ENCODE results near the gene CD81.

Gene CD81

DNA sequence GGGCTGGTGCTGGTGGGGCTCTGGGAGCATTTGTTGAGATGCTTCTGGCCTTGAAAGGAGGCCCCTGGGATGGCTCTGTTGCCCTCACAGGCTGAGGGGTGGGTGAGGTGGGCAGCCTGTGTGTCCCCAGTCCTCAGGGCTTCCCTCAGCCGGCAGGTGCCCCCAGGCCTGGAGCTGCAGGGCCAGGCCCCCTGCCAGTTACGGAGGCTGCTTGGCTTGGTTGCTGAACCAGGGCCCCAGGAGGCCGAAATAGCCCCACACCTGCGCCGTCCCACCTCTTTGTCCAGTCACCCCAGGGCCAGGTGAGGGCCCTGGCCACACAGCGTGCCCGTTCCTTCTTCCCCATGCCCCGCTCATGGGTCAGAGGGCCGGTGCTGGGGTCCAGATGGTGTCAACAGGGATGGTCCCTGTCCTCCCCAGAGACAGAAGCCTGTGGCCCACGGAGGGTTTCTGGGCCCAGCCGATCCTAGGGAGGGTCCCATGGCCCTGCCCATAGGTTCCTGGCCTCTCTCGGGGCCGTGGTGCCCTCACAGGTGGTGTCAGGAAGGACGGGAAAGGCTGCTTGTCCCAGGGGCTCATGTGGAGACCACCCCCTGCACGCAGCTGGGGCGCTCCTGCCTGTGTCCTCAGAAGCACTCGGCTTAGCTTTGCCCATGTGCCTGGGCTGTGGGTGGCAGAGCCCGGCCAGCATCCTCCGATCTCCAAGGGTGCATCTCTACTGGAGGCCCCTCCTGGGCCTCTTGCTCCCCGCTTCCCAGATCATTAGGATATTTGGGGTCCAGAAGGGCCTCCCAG is 14.3 kb downstream of the CD81 start:
- no peak for DNase-seq

DNA sequence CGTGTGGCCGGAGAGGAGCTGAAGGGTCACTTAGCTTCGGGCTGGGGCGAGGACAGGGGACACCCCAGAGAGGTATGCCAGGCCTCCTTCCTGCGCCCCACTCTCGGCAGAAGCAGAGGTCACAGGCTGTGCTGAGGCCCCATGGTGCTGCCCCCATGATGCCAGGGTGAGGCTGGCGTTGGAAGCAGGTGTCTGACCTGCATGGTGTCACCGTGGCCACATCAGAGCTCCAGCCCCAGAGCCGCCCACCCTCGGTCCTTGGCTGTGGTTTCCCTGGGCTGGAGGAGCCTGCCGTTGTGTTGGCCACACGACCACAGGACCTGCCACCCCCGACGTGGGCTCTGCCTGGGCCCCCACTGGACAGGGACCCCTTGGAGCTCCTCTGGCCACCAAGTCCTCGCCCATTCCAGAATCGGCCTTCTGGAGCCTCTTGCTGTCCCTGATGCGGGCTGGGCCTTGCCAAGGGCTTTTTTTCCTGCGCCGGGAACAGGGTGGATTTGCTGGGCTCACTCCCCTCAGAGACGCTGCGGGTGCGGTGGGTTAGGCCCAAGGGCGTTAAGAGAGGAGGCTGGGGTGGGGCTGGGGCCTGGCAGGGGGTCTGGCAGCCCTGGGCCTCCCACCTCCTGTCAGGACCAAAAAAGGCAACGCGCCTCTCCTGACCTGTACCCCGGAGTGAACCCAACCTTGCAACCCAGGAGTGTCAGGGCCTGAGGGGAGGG is 15.3 kb downstream of the CD81 start:
- no peak for DNase-seq

DNA sequence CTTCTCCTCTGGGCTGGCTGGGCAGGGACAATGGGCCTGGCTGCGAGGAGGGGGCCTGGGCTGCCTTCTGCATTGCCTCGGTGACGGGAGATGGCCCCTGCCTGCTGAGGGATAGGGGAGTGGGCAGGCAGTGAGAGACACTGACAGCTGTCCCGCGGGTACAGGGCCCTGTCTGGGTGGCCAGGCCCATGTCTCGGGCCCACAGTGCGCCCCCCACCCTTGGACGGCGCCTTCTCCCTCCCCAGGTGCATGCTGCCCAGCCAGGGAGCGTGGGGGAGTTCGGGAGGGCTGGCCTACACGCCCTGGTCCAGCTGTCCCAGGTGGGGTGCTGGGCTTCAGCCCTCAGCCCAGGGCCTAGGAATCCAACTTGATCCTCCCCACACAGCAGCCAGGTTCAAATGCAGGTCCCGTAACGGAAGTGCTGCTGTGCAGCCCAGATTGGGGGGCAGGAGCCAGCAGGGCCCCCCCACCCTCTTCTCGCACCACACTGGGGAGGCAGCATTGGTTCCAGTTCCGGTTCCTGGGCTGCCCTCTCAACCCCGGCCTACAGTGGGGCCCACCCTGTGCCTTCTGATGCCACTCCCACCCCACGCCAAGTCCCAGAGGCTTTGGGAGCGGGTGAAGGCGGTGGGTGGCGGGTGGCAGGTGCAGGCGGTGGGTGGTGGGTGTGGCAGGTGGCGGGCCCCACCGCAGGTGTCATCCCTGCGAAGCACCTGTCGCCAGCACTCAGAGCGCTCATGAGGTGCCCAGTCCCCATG is 16.2 kb downstream of the CD81 start:
- peak in 1 of 2 donors; percentile 32 for DNase-seq

DNA sequence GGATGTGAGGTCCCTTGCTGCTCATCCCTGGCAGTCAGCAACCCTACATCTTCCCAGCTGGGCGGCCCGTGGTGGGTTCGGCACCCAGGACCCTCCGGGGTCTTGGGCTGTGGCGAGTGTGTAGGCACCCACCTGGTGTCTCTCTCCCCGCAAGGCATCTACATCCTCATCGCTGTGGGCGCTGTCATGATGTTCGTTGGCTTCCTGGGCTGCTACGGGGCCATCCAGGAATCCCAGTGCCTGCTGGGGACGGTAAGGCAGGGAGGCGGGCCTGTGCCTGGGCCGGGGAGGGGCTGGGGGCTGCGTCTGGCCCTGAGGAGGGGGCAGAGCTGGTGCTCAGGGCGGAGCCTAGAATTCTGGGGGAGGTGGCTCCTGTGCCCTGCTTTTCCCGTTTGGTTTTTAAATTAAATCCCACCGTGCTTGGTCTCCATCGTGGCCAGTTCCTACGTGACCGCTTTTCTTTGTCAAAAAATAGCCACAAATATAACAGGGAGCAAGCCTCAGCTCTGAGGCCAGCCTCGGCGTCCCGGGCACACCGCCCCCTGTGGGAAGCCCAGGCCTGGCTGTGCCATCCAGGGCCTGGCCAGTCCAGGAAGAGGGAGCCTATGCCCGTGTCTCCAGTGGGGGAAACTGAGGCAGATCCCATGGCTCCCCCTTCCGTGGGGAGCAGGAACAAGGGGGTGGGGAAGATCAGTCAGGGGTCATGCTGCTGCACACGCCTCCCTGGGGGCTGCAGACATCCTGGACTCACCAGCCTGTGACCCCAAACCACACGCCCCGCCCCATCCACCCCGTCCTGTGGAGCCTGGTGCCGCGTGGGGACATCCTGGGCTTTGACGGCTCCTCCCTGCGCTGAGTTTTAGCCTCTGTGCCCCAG is 17.1 kb downstream of the CD81 start:
- peak in 1 of 2 donors; percentile 50 for DNase-seq

DNA sequence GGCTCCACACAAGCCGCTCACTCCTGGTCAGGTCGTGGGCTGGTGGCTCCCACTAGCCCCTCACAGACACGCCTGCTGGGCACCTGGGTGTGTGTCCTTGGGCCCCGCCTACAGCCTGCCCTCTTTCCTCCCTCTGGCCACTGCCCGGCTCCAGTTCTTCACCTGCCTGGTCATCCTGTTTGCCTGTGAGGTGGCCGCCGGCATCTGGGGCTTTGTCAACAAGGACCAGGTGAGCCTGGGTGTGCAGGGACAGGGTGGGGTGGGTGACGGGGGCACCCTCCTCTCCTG is 17.7 kb downstream of the CD81 start:
- DNase-seq: no peak

DNA sequence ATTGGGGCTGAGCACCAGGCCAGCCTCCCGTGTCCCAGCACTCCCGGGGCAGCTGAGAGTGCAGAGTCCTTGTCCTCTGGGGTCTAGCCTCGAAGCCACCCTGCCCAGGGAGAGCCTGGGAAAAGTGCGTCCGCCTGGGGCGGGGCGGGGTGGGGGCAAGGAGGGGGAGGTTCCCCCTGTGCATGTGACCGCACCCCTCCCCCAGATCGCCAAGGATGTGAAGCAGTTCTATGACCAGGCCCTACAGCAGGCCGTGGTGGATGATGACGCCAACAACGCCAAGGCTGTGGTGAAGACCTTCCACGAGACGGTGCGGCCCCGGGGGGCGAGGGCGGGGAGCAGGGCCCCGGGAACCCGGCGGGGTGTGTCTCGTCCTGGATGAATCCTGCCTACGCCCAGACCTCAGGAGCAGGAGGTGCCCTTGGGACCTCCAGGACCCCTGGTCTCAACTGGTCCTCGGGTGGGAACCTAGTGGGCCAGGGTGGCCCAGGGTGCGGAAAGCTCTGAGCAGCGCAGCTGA is 18.2 kb downstream of the CD81 start:
- no peak for DNase-seq

DNA sequence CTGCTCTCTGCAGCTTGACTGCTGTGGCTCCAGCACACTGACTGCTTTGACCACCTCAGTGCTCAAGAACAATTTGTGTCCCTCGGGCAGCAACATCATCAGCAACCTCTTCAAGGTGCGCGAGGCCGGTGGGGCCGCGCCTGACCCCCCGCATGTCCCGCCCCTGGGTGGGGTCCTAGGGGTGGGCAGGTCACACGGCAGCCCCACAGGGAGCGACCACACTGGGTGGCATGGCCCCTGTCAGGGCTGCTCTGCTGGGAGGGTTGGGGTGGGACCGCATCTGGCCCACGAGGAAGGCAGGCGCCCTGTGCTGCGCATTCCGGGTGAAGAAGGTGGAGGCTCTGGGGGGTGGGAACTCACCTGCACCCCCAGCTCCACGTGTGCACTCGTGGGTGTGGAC is 18.7 kb downstream of the CD81 start:
- DNase-seq: no peak

DNA sequence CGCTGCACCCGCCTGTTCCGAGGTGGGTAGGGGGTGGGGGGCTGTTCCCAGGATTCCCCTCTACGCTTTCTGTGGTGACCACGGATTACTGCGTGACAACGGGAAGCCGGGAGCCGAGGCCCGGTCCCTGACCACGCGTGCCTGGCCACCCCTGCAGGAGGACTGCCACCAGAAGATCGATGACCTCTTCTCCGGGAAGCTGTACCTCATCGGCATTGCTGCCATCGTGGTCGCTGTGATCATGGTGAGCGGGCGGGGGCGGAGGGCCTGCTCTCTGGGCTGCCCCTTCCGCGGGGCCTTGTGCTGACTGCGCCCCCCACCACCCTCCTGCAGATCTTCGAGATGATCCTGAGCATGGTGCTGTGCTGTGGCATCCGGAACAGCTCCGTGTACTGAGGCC is 19.4 kb downstream of the CD81 start:
- no peak for DNase-seq

DNA sequence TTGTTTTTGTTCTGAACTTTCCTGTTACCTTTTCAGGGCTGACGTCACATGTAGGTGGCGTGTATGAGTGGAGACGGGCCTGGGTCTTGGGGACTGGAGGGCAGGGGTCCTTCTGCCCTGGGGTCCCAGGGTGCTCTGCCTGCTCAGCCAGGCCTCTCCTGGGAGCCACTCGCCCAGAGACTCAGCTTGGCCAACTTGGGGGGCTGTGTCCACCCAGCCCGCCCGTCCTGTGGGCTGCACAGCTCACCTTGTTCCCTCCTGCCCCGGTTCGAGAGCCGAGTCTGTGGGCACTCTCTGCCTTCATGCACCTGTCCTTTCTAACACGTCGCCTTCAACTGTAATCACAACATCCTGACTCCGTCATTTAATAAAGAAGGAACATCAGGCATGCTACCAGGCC is 19.9 kb downstream of the CD81 start:
- no peak for DNase-seq

DNA sequence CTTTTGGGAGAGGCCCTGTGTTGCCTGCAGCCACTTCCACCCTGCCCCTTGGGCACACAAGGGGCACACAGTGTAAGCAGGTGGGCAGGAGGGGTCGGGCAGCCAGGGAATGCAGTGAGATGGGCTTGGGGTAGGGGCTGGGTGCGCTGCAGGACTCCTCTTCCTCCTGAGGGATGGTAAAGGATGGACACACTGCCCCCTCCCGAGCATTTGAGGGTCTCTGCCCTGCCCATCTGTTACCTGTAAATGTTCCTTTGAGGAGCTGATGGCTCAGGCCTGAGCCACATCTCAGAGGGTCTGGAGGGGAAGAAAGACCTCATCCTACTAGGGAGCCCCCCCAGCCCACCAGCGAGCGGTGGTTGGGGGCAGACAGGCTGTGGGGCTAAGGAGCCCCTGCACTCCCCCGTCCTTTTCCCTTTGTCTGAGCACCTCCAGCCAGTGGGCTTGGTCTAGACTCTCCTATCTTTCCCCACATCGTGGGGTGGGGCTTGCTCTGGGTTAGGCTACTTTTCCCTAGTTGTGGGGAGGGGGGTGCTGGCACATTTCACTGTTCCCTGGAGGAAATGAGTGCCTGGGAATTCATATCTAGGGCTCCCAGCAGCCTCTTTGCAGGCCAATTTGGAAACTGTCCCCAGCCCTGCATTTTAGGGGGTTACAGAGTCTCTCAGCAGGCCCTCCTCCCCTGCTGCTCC is 21.7 kb downstream of the CD81 start:
- DNase-seq: no peak

DNA sequence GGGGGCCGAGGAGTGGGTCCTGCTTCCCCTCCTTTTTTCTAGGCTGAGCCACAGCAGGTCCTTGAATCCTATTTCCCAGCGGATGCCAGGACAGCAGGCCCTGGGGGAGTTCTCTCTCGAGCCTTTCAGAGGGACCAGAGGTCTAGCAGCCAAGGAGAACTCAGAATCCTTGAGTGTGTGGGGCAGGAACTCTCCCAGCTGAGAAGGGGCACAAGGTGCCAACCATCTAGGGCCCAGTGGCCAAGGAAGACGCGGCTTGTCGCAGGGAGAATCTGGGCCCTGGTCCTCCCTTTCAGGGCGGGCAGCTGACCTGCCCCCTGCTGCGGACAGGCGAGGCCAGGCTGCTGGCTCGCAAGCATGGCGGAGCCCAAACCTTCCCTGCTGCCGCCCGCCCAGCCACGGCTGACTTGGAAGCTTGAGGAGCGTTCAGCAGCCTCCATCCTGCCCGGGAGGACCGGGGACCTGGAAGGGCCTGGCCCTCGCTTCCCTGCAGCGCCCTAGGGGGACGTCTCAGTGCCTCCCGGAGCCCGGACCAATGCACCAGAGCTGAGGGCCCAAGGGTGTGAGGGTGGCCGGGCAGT is 22.5 kb downstream of the CD81 start:
- no peak for DNase-seq

DNA sequence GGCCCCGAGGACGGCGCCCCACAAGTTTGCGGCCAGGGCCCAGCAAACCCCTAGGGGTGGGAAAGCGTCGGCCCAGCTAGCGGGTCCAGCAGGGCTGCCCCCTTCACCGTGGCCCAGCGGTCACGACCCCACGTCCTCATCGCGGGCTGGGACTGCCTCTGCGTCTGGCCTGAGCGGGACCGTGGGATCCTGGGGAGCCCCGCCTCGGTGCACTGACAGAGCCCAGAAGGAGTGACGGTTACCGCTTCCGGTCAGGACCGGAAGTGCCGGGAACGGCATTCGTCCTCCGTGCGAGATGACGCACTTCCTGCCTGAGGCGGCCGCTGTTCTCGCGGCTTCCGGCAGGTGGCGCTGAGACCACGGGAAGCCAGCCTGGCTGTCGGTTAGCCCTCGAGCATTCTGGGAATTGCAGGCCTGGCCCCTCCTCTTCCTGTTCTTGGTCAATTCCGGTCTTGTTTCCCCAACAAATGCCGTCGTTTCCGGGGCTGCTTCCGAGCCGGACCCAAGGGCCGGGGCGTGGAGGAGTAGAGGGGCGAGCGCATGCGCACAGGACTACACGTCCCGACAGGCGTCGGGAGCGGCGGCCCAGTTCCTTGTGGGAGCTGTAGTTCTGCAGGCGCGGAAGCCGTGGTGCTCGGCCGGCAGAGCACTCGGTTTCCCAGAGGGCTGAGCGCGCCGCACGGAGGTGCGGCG is 23.1 kb downstream of the CD81 start, which contains the start of gene TSSC4:
Gene TSSC4 (plus strand): TSS at position 682 of the 693 bp plus-strand sequence. CDS start 1,884 bp downstream, outside the sequence.
- peak; percentile 100 for DNase-seq

DNA sequence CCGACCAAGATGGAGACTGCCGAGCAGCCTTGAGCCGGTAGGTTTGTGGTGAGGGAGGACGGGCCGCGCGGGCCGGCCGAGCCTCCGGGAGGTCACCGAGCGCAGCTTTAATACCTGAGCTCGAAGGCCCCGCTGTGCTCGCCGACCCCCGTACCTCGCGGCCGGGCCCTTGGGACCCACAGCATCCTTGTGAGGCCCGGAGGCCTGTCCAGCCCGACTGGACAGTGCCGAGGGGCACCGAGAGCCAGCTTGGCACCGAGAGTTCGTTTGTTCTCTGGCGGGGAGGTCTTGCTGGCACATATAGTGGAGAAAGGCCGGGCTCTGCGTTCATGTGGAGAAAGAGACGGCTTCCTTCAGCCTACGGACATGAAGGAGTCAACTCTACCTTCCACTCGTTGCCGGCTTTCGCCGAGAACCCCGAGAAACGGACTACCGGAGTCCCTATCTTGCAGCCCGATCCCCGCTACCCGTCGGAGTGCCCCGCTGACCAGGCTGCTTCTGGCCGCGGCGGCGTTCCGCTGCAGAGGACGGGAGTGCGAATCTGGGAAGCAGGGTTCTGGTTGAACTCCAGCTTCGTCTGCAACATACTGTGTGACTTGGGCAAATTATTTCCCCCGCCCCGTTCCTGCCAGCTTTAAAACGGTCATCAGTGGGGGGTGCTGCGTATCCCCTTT is 23.8 kb downstream of the CD81 start:
- DNase-seq: no peak

DNA sequence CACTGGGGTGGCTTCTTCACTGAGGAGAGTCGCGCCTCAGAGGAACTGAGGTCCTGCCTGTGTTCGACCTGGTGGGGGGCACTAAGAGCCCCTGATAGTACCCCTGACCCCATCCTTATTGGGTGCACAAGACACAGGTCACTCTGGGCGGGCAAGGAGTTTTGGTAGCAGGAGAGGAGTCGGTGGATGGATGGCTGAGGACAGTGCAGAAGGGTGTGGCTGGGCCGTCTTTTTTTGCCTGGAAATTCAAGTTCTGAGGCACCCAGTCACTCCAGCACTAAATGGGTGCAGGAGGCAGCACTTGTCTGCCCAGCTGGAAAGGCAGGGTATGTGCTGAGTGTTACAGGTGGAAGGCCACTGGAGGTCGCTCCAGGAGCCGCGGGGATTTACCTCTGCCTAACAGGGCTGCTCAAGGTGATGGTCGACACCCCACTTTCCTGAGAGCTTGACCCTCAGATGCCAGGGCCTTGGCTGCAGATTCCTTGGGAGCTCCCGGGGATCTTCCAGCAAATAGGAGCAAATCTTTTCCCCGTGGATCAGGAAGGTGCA is 24.4 kb downstream of the CD81 start:
- no peak for DNase-seq

DNA sequence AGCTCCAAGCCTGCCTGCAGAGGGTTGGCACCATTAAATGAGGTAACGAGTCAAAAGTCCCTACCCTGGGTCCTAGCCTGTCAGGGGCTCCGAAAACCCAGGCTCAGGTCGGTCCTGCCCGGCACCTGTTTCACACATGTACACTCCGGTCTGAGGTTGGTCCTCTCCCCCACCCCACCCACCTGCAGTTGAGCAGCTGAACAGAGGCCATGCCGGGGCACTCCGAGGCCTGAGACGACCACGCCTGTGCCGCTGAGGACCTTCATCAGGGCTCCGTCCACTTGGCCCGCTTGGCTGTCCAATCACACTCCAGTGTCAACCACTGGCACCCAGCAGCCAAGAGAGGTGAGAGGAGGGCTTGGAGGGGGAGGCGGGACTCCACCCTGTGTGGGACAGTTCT is 25.0 kb downstream of the CD81 start:
- DNase-seq: no peak

DNA sequence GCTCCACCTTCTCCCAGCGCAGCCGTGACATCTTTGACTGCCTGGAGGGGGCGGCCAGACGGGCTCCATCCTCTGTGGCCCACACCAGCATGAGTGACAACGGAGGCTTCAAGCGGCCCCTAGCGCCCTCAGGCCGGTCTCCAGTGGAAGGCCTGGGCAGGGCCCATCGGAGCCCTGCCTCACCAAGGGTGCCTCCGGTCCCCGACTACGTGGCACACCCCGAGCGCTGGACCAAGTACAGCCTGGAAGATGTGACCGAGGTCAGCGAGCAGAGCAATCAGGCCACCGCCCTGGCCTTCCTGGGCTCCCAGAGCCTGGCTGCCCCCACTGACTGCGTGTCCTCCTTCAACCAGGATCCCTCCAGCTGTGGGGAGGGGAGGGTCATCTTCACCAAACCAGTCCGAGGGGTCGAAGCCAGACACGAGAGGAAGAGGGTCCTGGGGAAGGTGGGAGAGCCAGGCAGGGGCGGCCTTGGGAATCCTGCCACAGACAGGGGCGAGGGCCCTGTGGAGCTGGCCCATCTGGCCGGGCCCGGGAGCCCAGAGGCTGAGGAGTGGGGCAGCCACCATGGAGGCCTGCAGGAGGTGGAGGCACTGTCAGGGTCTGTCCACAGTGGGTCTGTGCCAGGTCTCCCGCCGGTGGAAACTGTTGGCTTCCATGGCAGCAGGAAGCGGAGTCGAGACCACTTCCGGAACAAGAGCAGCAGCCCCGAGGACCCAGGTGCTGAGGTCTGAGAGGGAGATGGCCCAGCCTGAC is 26.0 kb downstream of the CD81 start:
- DNase-seq: no peak

DNA sequence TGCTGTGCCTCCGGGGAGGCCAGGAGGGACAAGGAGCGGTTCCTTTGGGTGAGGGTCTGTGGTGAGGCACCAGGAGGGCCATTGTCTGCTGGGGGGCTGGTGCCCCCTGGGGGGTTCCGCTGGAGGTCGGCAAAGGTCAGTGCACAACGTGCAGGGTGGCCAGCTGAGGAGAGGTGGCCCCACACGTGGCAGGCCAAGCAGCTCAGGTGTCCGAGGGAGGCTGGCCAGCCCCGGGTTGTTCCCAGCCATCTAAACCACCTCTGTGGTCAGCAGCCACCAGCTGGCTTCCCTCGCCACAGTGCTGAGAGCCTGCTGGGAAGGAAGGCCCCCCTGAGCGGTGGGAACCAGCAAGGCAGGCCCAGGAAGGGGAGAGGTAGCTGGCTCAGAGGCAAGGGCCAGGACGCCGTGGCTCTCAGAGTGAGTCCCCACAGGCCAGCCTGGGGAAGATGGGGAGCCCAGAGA is 27.7 kb downstream of the CD81 start:
- DNase-seq: no peak

DNA sequence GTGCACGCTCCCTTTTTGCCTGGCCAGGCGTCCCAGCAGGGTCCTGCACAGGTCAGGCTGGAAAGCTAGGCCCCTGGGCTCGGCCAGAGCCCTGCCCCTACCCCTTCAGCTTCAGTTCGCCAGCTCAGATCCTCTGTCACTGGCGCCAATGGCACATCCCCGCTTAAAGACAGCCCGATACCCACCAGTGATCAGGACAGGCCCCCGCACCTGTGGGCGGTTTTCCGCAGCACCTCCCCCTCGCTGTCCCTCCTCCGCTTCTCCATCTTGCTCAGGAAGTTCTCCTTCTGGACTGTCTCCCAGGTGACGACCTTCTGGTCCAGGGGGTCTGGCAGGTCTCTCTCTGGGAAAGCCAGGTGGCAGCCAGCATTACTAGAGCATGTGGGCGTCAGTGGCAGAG is 29.3 kb downstream of the CD81 start:
- no peak for DNase-seq

DNA sequence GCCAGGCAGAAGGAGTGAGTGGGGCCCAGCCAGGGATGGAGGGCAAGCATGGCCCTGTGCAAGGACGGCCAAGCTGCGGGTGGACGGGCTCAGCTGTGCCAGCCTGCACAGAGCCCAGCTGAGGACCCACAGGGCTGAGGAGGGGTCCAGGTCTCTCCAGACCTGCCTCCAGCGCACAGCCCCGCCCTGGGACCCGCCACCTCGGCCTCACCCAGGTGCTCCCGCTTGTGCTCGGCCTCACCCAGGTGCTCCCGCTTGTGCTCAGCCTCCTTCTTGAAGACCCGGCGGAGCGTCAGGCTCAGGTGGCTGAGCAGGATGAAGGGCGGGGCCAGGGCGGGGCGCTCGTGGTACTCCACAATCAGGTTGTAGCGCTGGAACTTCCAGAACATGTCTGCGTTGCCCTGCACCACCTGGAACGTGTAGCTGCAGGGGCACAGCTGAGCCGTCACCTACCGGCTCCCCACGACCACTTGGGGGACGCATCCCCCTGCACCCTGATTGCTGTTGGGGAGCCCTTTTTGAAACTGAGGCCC is 29.8 kb downstream of the CD81 start:
- no peak for DNase-seq

Measured in CD4-positive, alpha-beta T cell treated with Interferon alpha-2 for 1 hour (primary cell).